ENCODE results near the gene EEF1AKMT1.

Gene EEF1AKMT1

GRCh38 chr13:20685092-20685491 lies 88.7 kb downstream of the EEF1AKMT1 start:
- no peaks in the 10 kb centered on the region for H3K9me3 ChIP-seq (ENCODE audit: insufficient read depth, low read length)
- H3K9ac ChIP-seq (ENCODE audit: low read length): no peak overlapping the region
- no peaks in the 10 kb centered on the region for H3K27me3 ChIP-seq (ENCODE audit: low read length)
- no peaks in the 10 kb centered on the region for H4K20me1 ChIP-seq (ENCODE audit: low read depth, low read length)
- H3K79me2 ChIP-seq (ENCODE audit: insufficient read depth, low read length): no peaks in the 10 kb centered on the region
- H2AFZ ChIP-seq (ENCODE audit: low read depth, low read length, severe bottlenecking): no peak overlapping the region
- H3K36me3 ChIP-seq (ENCODE audit: low read length): no peaks in the 10 kb centered on the region
- H3K27ac ChIP-seq (ENCODE audit: low read depth, low read length): no peak overlapping the region
- no peak overlapping the region for H3K4me3 ChIP-seq (ENCODE audit: insufficient read depth, low read length, poor library complexity, severe bottlenecking)
- TF ChIP-seq EZH2phosphoT487 (conservative IDR thresholded peaks at IDR 0.05; ENCODE audit: low read length): no peak
- TF ChIP-seq, protein P1, sequence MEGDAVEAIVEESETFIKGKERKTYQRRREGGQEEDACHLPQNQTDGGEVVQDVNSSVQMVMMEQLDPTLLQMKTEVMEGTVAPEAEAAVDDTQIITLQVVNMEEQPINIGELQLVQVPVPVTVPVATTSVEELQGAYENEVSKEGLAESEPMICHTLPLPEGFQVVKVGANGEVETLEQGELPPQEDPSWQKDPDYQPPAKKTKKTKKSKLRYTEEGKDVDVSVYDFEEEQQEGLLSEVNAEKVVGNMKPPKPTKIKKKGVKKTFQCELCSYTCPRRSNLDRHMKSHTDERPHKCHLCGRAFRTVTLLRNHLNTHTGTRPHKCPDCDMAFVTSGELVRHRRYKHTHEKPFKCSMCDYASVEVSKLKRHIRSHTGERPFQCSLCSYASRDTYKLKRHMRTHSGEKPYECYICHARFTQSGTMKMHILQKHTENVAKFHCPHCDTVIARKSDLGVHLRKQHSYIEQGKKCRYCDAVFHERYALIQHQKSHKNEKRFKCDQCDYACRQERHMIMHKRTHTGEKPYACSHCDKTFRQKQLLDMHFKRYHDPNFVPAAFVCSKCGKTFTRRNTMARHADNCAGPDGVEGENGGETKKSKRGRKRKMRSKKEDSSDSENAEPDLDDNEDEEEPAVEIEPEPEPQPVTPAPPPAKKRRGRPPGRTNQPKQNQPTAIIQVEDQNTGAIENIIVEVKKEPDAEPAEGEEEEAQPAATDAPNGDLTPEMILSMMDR (IDR thresholded peaks at IDR 0.05; ENCODE audit: insufficient read depth, low read length, poor library complexity, severe bottlenecking): no peak
- no peaks in the 10 kb centered on the region for H3K9me2 ChIP-seq (replicated peaks; ENCODE audit: insufficient read depth, low read length)
- no peak overlapping the region for H3K4me2 ChIP-seq (ENCODE audit: low read depth, low read length, poor library complexity, severe bottlenecking)
- H3F3A ChIP-seq (ENCODE audit: insufficient read depth): no peaks in the 10 kb centered on the region

- no peaks in the 10 kb centered on the region for H3K79me2 ChIP-seq (ENCODE audit: insufficient read depth, low read length)
- H4K20me1 ChIP-seq (ENCODE audit: low read depth, low read length): no peaks in the 10 kb centered on the region
- H3K27me3 ChIP-seq (ENCODE audit: low read length): no peaks in the 10 kb centered on the region
- no peak for TF ChIP-seq EZH2phosphoT487 (conservative IDR thresholded peaks at IDR 0.05; ENCODE audit: low read length)
- TF ChIP-seq, protein P1 (IDR thresholded peaks at IDR 0.05; ENCODE audit: insufficient read depth, low read length, poor library complexity, severe bottlenecking): no peak
- no peak overlapping the region for H3K4me3 ChIP-seq (ENCODE audit: insufficient read depth, low read length, poor library complexity, severe bottlenecking)
- H3F3A ChIP-seq (ENCODE audit: insufficient read depth): no peaks in the 10 kb centered on the region
- no peak overlapping the region for H3K4me2 ChIP-seq (ENCODE audit: low read depth, low read length, poor library complexity, severe bottlenecking)
- H3K36me3 ChIP-seq (ENCODE audit: low read length): no peaks in the 10 kb centered on the region
- no peak overlapping the region for H3K27ac ChIP-seq (ENCODE audit: low read depth, low read length)
- H3K9me2 ChIP-seq (replicated peaks; ENCODE audit: insufficient read depth, low read length): no peaks in the 10 kb centered on the region
- H2AFZ ChIP-seq (ENCODE audit: low read depth, low read length, severe bottlenecking): no peak overlapping the region
- no peak overlapping the region for H3K9ac ChIP-seq (ENCODE audit: low read length)
- H3K9me3 ChIP-seq (ENCODE audit: insufficient read depth, low read length): no peaks in the 10 kb centered on the region
Observed at GRCh38 chr13:20684546-20684945, 89.2 kb downstream of the EEF1AKMT1 start.

DNA sequence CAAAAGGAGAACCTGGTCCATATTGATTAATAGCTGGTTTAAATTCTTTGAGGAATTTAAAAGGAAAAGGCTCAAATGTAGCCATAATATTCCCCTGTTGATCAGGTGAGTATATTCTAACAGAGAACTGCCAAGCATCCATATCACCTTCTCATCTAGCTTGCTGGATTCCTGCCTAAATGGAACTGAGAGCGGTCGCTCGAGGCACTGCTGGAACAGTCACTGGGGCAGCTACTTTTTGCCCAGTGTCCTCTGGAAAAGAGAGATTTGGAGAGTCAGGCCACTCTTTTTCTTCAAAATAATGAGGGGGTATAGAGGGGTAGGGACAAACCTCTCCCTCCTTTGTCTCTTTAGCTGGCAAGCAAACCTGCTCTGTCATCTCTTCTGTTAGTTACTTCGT lies 89.7 kb downstream of the EEF1AKMT1 start:
- Histone ChIP-seq H3K27ac (ENCODE audit: low read depth, low read length) (no peak overlapping the region), H2AFZ (ENCODE audit: low read depth, low read length, severe bottlenecking) (no peak overlapping the region), H3F3A (ENCODE audit: insufficient read depth) (no peaks in the 10 kb centered on the region), H3K9ac (ENCODE audit: low read length) (no peak overlapping the region), H3K4me3 (ENCODE audit: insufficient read depth, low read length, poor library complexity, severe bottlenecking) (no peak overlapping the region), H4K20me1 (ENCODE audit: low read depth, low read length) (no peaks in the 10 kb centered on the region), H3K36me3 (ENCODE audit: low read length) (no peaks in the 10 kb centered on the region), H3K9me2 (replicated peaks; ENCODE audit: insufficient read depth, low read length) (no peaks in the 10 kb centered on the region), H3K27me3 (ENCODE audit: low read length) (no peaks in the 10 kb centered on the region), H3K4me2 (ENCODE audit: low read depth, low read length, poor library complexity, severe bottlenecking) (no peak overlapping the region), H3K79me2 (ENCODE audit: insufficient read depth, low read length) (no peaks in the 10 kb centered on the region), H3K9me3 (ENCODE audit: insufficient read depth, low read length) (no peaks in the 10 kb centered on the region)
- TF ChIP-seq, protein P1 (IDR thresholded peaks at IDR 0.05; ENCODE audit: insufficient read depth, low read length, poor library complexity, severe bottlenecking): no peak
- TF ChIP-seq EZH2phosphoT487 (conservative IDR thresholded peaks at IDR 0.05; ENCODE audit: low read length): no peak

All from SU-DHL-6 (cell line).